Urinary bladder (tissue), 4 donors: Measurements from ENCODE around the gene PHAF1. TPM values are rescaled to one million over a fixed set of nuclear protein-coding genes. Genes with fewer than 3 reads are reported as not detected.

Experiments used
- DNase-seq: peaks from one replicate; pipeline ENCODE4 v3.0.0-alpha.2; 2015; ENCODE audit errors: extremely low spot score
- H3K27ac ChIP-seq: one replicate; pipeline ENCODE4 v1.5.1; 2013; ENCODE audit warnings: low read depth, mild to moderate bottlenecking, moderate library complexity
- H3K36me3 ChIP-seq: one replicate; pipeline ENCODE4 v1.6.1; 2013; ENCODE audit warnings: mild to moderate bottlenecking, moderate library complexity; ENCODE audit not compliant: insufficient read depth
- H3K4me1 ChIP-seq: one replicate; pipeline ENCODE4 v1.6.1; 2013; ENCODE audit warnings: mild to moderate bottlenecking, moderate library complexity; ENCODE audit not compliant: insufficient read depth
- H3K4me3 ChIP-seq: one replicate; pipeline ENCODE4 v1.5.1; 2013; ENCODE audit warnings: low read depth, low read length
- WGBS: extraction: QIAGEN DNeasy Blood & Tissue Kit; methylation state at CpG from one replicate; pipeline ENCODE4 v1.1.7; 2013; 5-methylcytosine and 5-hydroxymethylcytosine counted together
- polyA plus RNA-seq: library from polyadenylated mRNA; stranded (reverse); fragments of 200-250 nt; gene quantifications from one replicate; pipeline ENCODE4 v1.2.3, GENCODE V29; 2013
- total RNA-seq: library from RNA; depleted of rRNA; stranded (reverse); fragments of >200 nt; gene quantifications from one replicate; pipeline ENCODE4 v1.2.3, GENCODE V29; 2014
- donor health status: healthy with polysubstance abuse.
- donor health status: healthy.

The PHAF1 gene
- total and polyA plus RNA-seq, 2 donors, result 11.0 to 22.8 TPM

DNA sequence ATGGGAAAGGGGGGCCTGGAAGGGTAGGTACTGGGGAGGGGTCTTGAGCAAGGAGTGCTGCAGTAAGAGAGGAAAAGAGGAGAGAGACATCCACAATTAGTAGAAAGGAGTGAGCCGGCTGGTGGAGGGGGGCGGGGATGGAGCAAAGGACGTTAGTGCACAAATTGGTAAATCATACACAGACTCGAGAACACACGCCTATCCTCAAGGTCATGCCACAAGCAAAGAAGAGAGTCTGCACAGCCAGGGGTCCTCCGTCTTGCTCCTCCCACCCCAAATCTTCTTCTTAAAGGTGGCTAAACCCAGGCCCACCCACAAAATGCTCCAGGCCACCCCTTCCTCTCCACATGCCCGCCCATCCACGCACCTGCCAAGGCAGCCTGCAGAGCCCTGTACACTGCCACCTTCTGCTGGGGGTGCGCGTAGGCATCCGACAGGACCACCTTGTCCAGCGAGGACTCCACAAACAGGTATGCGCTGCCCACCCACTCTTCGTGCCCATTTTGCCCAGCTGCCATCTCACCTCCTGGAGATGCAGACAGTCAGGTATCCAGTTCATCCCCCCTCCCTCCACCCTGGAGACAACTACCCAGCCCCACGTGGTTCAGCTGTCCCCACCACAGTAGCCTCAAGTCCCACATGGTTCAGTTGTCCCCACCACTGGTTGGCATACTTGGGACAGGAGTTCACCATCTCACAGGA is 46.6 kb downstream of the PHAF1 start:
- Histone ChIP-seq H3K36me3 (no peaks in the 10 kb centered on the region), H3K4me3 (no peak overlapping the region), H3K4me1 (no peaks in the 10 kb centered on the region), H3K27ac (no peak overlapping the region)
- DNase-seq, result no peak
- 59% methylated on average over 15 of the region's 15 CpGs for WGBS

DNA sequence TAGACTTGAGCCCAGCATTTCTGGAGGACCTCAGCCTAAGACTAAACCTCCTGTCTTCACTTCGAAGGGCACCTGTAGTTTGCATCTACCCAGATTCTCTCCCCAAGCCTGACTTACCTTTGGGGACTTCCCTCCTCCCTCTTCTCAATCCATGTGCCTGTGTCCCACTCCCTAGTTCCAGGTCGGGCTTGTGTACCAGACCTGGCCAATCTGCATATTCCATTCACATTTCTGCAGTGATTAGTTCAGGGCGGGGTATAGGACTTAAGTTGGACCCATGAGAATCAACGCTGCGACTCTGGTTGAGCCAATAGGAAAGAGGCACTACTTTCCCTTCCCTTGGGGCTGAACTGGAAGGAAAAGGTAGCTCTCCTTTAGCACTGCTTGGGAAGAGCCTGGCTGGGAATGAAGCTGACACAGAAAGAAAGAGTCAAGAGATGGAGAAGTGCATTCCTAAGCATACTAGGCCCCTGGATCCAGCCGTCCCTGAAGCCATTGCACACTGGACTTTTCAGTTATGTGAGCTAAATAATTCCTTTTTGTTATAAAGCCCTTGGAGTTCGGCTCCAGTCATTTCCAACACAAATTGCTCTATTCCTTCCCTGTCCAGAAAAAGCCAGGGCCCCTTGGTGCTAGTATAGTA is 47.5 kb downstream of the PHAF1 start:
- Histone ChIP-seq H3K4me3 (no peak overlapping the region), H3K36me3 (no peaks in the 10 kb centered on the region), H3K27ac (no peak overlapping the region), H3K4me1 (no peaks in the 10 kb centered on the region)
- DNase-seq, result no peak
- 63% methylated on average over 7 of the region's 7 CpGs for WGBS

DNA sequence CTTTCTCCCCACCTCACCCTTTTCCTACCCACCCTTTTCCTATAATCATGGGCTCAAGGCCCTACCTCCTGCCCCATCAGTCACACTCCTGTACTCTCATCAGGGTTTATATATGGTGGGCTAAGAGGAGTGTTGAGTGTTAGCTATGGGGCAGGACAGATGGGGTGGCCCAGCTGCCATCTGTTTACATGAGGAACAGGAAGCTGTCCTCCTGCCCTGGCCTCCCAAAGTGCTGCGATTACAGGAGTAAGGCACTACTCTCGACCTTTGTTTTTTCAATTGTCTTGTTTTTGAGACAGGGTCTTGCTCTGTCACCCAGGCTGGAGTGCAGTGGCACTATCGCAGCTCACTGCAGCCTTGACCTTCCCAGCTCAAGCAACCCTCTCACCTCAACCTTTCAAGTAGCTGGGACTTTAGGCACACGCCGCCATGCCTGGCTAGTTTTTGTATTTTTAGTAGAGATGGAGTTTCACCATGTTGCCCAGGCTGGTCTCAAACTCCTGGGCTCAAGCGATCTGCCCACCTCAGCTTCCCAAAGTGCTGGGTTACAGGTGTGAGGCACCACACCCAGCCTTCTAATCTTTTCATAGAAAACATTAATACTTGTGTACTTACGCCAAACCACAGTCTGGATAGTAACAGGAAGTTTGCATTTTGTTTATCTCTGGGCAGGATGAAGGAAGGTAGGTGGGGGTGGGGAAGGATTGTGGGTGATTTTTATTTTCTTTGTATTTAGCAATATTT is 48.3 kb downstream of the PHAF1 start:
- H3K27ac ChIP-seq, result no peak overlapping the region
- 73% methylated on average over 7 of the region's 7 CpGs for WGBS
- no peaks in the 10 kb centered on the region for H3K36me3 ChIP-seq
- H3K4me3 ChIP-seq, result no peak overlapping the region
- DNase-seq, result no peak
- peaks cover under 1% of the 10 kb centered on the region for H3K4me1 ChIP-seq

DNA sequence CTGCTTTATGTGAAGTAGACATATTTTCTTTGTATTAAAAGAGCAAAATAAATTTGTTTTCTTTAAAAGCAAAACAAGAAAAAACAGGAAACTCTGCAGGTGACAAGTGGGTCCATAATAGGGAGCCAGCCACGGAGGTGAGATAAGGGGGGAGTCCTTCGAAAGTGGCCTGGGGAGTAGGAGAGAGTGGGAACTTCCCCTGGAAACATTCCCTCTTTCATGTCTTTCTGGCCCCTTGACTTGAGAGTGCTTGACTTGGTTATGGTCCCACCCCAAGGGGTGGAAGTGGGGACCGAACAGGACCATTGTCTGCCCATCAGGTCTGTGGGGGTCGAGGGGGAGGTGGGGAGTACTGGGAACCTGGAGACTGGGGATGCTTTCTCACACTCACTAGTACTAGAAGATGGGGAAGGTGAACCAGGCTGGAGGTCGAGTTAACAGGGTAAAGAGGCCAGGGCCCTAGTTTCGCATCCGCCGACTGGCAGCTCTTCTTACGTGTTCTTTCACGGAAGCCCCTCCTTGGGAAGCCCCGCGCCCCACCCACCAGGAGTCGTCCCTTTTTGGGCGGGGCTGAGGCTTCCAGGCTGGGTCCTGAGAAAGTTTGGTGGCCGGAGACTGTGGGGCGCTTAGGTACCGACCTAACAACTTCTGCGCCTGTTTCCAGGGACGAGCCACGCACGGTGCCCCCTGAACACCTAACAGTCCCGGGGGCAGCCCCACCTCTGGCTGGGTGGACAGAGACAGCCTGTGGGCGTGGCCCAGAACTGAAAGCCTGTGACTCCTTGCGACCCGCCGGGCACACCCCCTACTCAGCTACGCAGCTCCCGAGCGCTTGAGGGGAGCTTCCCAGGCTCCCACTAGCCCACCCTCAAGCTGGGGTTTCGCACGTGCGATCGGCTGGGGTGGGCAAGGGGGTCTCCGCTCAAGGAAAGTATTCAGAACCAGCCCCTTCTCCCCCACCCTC is 49.2 kb downstream of the PHAF1 start:
- DNase-seq, result no peak
- Histone ChIP-seq H3K4me3 (peak overlapping the region; percentile 82), H3K36me3 (no peaks in the 10 kb centered on the region), H3K4me1 (peaks cover 3% of the 10 kb centered on the region), H3K27ac (peak overlapping the region; percentile 57)
- WGBS, result 6% methylated on average over 34 of the region's 34 CpGs

DNA sequence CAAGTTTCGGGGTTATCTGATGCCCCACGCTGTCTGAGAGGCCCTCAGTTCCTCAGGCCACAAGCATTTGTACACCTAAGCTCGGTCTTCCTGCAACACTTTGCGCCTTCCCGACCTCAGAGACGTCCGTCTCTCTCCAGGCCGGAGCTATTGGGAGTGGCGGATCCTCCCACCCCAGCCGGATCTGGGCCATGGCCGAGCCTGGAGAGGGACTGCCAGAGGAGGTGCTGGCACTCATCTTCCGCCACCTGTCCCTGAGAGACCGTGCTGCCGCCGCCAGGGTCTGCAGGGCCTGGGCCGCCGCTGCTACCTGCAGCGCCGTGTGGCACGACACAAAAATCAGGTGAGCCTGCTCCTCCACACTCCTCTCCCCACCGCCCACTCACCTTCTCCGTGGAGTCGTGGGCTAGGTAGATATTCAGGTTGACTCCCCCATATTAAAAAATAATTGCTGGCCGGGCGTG is 51.9 kb downstream of the PHAF1 start:
- H3K36me3 ChIP-seq, result no peaks in the 10 kb centered on the region
- no peak overlapping the region for H3K27ac ChIP-seq
- H3K4me3 ChIP-seq, result no peak overlapping the region
- no peak for DNase-seq
- H3K4me1 ChIP-seq, result peaks cover 3% of the 10 kb centered on the region
- 50% methylated on average over 25 of the region's 25 CpGs for WGBS

DNA sequence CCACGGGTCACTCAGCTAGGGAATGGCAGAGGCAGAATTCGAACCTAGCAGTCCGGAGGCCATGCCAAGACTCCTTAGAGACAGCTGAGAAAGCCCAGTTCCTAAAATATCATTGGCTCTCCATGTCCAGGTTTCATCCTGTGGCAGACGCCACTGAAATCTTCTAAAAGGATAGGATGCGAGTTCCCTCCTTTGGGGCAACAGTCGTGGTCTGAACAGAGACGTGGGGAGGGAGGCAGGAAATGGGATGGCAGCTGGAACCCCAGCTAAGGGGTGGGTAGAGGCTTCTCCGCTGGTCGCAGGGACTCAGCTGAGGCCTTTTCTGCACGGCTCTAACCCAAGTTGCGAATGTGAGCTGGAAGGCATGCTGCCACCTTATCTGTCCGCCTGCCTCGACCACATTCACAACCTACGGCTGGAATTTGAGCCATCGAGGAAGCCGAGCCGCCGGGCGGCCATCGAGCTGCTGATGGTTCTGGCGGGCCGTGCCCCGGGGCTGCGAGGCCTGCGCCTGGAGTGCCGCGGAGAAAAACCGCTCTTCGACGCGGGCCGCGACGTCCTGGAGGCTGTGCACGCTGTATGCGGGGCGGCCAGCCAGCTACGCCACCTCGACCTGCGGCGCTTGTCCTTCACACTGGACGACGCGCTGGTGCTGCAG is 52.9 kb downstream of the PHAF1 start:
- H3K4me3 ChIP-seq, result no peak overlapping the region
- DNase-seq, result no peak
- peaks cover 3% of the 10 kb centered on the region for H3K4me1 ChIP-seq

DNA sequence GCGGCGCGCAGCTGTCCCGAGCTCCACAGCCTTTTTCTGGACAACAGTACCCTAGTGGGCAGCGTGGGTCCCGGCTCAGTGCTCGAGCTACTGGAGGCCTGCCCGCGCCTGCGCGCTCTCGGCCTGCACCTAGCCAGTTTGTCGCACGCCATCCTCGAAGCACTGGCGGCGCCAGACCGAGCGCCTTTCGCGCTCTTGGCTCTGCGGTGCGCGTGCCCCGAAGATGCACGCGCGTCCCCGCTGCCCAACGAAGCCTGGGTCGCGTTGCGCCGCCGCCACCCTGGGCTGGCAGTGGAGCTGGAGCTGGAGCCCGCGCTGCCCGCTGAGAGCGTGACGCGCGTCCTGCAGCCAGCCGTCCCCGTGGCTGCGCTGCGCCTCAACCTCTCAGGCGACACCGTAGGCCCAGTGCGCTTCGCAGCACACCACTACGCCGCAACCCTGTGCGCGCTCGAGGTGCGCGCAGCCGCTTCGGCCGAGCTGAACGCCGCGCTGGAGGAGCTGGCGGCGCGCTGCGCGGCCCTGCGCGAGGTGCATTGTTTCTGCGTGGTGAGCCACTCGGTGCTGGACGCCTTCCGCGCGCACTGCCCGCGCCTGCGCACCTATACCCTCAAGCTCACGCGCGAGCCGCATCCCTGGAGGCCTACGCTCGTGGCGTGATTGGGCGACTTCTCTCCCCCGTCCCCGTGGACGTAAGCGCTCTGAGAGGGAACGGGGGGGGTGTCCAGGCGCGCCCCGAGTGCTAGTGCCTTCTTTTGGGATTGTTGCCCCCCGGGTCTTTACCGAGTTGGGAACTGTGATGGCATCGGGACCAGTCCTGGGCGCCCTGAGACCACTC is 53.6 kb downstream of the PHAF1 start:
- H3K36me3 ChIP-seq, result no peaks in the 10 kb centered on the region
- no peak for DNase-seq
- 7% methylated on average over 99 of the region's 99 CpGs for WGBS
- peaks cover 3% of the 10 kb centered on the region for H3K4me1 ChIP-seq
- H3K27ac ChIP-seq, result no peak overlapping the region
- H3K4me3 ChIP-seq, result peak overlapping the region; percentile 20

More for the DNA sequence above, 52.9 kb downstream of the PHAF1 start:
- Histone ChIP-seq H3K36me3 (no peaks in the 10 kb centered on the region), H3K27ac (no peak overlapping the region)
- 30% methylated on average over 44 of the region's 44 CpGs for WGBS

DNA sequence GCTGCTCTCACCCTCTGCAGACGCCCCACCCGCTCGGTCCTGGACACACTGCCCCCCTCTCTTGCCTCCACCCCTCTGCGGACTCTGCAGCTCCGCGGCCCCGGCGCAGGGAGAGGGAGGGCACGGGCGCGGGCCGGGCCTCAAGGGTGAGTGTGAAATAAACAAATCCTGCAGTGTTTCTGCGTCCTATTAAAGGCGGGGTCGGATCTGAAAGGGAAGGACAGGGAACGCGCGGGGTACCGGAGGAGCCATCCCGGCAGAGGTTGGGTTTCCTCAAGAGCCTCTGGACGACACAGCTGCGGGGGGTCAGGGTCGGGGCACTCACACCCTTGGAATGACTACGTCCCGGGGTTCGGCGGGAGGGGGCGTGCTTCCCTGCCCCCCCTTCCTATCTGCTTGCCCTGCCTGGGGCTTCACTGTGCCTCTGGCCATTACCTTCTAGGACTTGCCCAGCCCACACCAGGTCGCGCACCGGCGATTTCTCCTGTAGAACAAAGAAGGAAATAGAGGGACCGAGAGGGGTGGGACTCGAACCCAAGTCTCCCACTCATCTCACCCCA is 54.3 kb downstream of the PHAF1 start:
- WGBS, result 1% methylated on average over 34 of the region's 34 CpGs
- peaks cover 3% of the 10 kb centered on the region for H3K4me1 ChIP-seq
- no peaks in the 10 kb centered on the region for H3K36me3 ChIP-seq
- no peak overlapping the region for H3K27ac ChIP-seq
- DNase-seq, result no peak
- peak overlapping the region; percentile 20 for H3K4me3 ChIP-seq

DNA sequence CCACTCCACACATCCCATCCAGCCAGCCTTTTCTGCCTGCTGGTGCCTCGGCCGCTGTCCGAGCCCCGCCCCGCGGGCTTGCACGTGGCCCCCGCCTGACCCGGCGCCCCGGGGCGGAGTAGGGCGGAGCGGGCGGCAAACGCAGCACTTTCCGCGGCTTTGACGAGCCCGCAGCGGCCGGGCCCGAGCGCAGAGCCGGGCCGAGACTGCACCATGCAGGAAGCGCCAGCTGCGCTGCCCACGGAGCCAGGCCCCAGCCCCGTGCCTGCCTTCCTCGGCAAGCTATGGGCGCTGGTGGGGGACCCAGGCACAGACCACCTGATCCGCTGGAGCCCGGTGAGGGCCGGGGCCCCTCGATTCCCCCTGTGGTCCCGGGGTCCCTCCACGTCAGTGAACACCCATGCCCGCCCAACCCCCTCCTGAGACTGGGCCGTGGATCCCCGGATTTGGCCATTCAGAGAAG is 54.9 kb downstream of the PHAF1 start, which contains the start of gene HSF4:
TSS of gene HSF4 (plus strand) at position 147 of the 463 bp plus-strand sequence. CDS start at position 214, 67 bp downstream.
- WGBS, result 4% methylated on average over 41 of the region's 41 CpGs
- Histone ChIP-seq H3K36me3 (no peaks in the 10 kb centered on the region), H3K4me3 (peak within 1 kb of the TSS; percentile 20), H3K27ac (no peak within 1 kb of the TSS), H3K4me1 (peaks cover 3% of the 10 kb centered on the region)
- DNase-seq, result no peak

DNA sequence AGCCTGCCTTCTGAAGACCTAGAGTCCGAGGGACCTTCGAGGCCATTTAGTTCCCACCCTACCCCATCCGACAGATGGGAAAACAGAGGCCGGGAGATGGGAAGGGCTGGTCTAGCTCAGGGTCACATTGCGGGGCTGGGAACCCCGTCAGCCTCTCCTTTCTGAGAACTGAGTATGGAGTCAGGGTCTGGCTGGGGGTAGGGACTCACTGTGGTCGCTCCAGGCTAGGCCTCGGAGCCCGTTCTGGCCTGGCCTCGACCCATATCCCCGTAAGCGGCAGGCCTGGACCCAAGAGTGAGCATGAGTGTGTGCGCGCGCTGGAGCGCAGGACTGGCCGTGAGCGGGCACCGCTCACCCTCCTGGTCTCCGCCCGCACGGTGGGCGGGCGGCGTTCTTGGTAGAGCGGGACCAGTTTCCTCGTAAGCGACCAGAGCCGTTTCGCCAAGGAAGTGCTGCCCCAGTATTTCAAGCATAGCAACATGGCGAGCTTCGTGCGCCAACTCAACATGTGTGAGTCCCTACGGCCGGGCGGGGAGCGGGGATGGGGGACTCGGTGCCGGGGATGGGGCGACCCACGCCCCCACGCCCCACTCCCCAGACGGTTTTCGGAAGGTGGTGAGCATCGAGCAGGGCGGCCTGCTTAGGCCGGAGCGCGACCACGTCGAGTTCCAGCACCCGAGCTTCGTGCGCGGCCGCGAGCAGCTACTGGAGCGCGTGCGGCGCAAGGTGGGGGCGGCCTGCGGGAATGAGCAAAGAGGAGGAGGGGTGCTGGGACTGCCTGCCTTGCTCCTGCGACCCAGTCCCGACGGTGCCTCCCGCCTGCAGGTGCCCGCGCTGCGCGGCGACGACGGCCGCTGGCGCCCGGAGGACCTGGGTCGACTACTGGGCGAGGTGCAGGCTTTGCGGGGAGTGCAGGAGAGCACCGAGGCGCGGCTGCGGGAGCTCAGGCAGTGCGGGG is 55.7 kb downstream of the PHAF1 start:
- no peak for DNase-seq
- H3K4me1 ChIP-seq, result peaks cover 3% of the 10 kb centered on the region
- H3K27ac ChIP-seq, result no peak overlapping the region
- H3K4me3 ChIP-seq, result no peak overlapping the region
- no peaks in the 10 kb centered on the region for H3K36me3 ChIP-seq
- 15% methylated on average over 85 of the region's 85 CpGs for WGBS

DNA sequence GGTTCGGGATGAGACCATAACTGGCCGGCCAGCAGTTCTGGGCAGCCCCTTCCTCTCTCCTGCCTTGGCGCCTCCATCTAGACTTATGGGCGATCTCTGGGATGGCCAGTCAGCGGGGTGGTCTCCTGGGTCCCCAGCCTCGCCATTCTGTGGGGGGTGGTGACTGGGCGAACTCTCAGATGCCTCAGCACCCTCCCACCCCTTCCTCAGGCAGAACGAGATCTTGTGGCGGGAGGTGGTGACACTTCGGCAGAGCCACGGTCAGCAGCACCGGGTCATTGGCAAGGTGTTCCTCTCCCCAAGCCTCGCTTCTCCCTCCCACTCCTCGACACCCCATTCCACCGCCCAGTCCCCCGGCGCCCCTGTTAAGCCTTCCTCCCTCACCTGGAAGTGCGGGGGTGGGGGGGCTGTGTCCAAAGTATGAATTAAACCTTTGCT is 56.4 kb downstream of the PHAF1 start:
- Histone ChIP-seq H3K27ac (no peak overlapping the region), H3K36me3 (no peaks in the 10 kb centered on the region), H3K4me3 (no peak overlapping the region), H3K4me1 (peaks cover 3% of the 10 kb centered on the region)
- no peak for DNase-seq
- 41% methylated on average over 18 of the region's 18 CpGs for WGBS
